Neutrophil (primary cell): Measurements from ENCODE around the gene ZBED4.

ENCODE experiments used
- H3K27ac ChIP-seq: fragments of 200-600 bp; sonication (generic); 2 replicates; pipeline ENCODE4 v1.5.1; 2016; ENCODE audit warnings: mild to moderate bottlenecking, moderate library complexity
- H3K27me3 ChIP-seq: fragments of 200-600 bp; sonication (generic); 2 replicates; pipeline ENCODE4 v1.6.0; 2016; ENCODE audit warnings: mild to moderate bottlenecking
- H3K36me3 ChIP-seq: fragments of 200-600 bp; sonication (generic); 2 replicates; pipeline ENCODE4 v1.5.1; 2017
- H3K4me1 ChIP-seq, 2 experiments: fragments of 200-600 bp in 1 of 2; sonication (generic) in 1 of 2; 1 replicate in 1 of 2; 2 replicates in 1 of 2; pipeline versions ENCODE4 v1.5.1 to v1.6.1; 2013 to 2016; ENCODE audit warnings: low read depth in 1 of 2, low read length in 1 of 2, mild to moderate bottlenecking in 1 of 2, moderate library complexity in 1 of 2; ENCODE audit not compliant: control insufficient read depth in 1 of 2, insufficient read depth in 1 of 2
- H3K4me3 ChIP-seq, 2 experiments: fragments of 200-600 bp in 1 of 2; sonication (generic) in 1 of 2; 1 replicate in 1 of 2; 2 replicates in 1 of 2; pipeline ENCODE4 v1.5.1; 2013 to 2016; ENCODE audit warnings: low read depth in 1 of 2, low read length in 1 of 2, mild to moderate bottlenecking in 1 of 2, moderate library complexity in 1 of 2
- H3K9me3 ChIP-seq: fragments of 200-600 bp; sonication (generic); 2 replicates; pipeline ENCODE4 v1.5.1; 2016
- CTCF ChIP-seq: fragments of 200-600 bp; sonication (generic); IDR thresholded peaks from 2 replicates; pipeline ENCODE4 v1.5.1; 2016; ENCODE audit warnings: antibody characterized with exemption

The ZBED4 gene

GRCh38 chr22:49934160-49934890, 80.7 kb downstream of the ZBED4 start:
- Histone ChIP-seq H3K4me3 (peak overlapping the region; percentile 76 to 96), H3K27me3 (peaks cover 7% of the 10 kb centered on the region), H3K27ac (peak overlapping the region; percentile 98), H3K4me1 (peaks cover 62 to 63% of the 10 kb centered on the region in 2 experiments), H3K36me3 (no peaks in the 10 kb centered on the region), H3K9me3 (no peaks in the 10 kb centered on the region)
- no peak for TF ChIP-seq CTCF

- Histone ChIP-seq H3K4me3 (peak overlapping the region; percentile 76 to 96), H3K27ac (peak overlapping the region; percentile 98)
These were observed 81.4 kb downstream of the ZBED4 start for GRCh38 chr22:49934891-49935557.

GRCh38 chr22:49935561-49935960, 81.9 kb downstream of the ZBED4 start:
- peak overlapping the region; percentile 98 for H3K27ac ChIP-seq
- peaks cover 51 to 52% of the 10 kb centered on the region in 2 experiments for H3K4me1 ChIP-seq

More at GRCh38 chr22:49934891-49935557, 81.4 kb downstream of the ZBED4 start:
- Histone ChIP-seq H3K36me3 (no peaks in the 10 kb centered on the region), H3K9me3 (no peaks in the 10 kb centered on the region), H3K4me1 (peaks cover 56 to 57% of the 10 kb centered on the region in 2 experiments), H3K27me3 (peaks cover 7% of the 10 kb centered on the region)
- no peak for TF ChIP-seq CTCF

GRCh38 chr22:49936018-49936972, 82.7 kb downstream of the ZBED4 start:
- Histone ChIP-seq H3K9me3 (no peaks in the 10 kb centered on the region), H3K27me3 (peaks cover 7% of the 10 kb centered on the region), H3K27ac (peak overlapping the region; percentile 98), H3K36me3 (no peaks in the 10 kb centered on the region), H3K4me1 (peaks cover 43 to 44% of the 10 kb centered on the region in 2 experiments), H3K4me3 (peak overlapping the region; percentile 67 to 76)
- TF ChIP-seq CTCF, result peak; percentile 56

More at GRCh38 chr22:49935561-49935960, 81.9 kb downstream of the ZBED4 start:
- no peaks in the 10 kb centered on the region for H3K9me3 ChIP-seq
- TF ChIP-seq CTCF, result no peak
- no peaks in the 10 kb centered on the region for H3K36me3 ChIP-seq
- H3K27me3 ChIP-seq, result peaks cover 7% of the 10 kb centered on the region
- H3K4me3 ChIP-seq, result peak overlapping the region in 1 of 2 experiments; percentile 76
